GM12873 (cell line): ENCODE measurements around the gene ZNF850.

ENCODE experiments used
- TF ChIP-seq, protein P1 (sequence below): IDR thresholded peaks from 2 replicates; pipeline ENCODE4 v1.5.1; 2012; ENCODE audit warnings: low read depth, mild to moderate bottlenecking, moderate library complexity, low read length, control low read depth; ENCODE audit not compliant: insufficient read depth; ENCODE audit errors: missing control alignments

ZNF850 gene

DNA sequence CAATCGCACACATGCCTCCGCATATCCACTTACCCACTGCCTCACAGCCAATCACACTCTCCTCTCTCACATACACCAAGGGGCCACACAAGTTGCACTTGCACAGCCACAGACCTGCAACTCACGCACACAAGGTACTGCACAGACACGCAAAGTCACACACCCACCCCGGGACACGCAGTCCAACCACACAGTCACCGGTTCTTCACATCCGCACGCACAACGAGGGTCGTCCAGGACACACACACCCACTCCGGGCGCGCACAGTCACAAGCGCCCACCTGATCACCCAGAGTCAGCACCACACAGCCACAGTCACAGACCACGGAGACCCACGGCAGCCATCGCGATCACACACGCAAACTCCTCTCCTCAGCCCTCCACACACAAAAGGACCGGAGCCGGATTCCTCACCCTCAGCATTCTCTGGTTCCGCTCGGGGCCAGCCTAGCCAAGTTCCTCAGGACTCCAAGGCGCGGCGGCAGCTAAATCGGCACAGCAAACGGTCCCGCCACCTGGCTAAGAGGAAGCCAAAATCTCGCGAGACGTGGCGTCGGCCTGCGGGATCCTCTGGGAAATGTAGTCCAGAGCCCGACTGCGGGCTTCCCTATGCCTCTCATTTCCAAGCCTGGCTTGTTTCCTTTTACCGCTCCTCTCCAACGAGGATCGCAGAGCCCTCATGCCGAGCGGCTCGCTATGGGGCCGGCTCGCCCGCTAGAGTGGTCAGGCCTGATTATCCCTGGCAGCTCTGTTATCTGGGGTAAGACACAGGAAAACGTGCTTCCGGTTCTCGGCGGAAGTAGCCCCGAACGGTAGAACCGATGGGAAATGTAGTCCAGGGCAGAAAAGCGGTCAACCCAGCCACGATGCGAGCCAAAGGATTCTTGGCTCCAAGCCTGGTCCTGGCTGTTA lies at the start of gene ZNF850:
Gene ZNF850, minus strand, starts transcription at position 497 of the 912 bp plus-strand sequence. CDS start 10,201 bp downstream, outside the sequence.
- TF ChIP-seq, protein P1, sequence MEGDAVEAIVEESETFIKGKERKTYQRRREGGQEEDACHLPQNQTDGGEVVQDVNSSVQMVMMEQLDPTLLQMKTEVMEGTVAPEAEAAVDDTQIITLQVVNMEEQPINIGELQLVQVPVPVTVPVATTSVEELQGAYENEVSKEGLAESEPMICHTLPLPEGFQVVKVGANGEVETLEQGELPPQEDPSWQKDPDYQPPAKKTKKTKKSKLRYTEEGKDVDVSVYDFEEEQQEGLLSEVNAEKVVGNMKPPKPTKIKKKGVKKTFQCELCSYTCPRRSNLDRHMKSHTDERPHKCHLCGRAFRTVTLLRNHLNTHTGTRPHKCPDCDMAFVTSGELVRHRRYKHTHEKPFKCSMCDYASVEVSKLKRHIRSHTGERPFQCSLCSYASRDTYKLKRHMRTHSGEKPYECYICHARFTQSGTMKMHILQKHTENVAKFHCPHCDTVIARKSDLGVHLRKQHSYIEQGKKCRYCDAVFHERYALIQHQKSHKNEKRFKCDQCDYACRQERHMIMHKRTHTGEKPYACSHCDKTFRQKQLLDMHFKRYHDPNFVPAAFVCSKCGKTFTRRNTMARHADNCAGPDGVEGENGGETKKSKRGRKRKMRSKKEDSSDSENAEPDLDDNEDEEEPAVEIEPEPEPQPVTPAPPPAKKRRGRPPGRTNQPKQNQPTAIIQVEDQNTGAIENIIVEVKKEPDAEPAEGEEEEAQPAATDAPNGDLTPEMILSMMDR = no peak

DNA sequence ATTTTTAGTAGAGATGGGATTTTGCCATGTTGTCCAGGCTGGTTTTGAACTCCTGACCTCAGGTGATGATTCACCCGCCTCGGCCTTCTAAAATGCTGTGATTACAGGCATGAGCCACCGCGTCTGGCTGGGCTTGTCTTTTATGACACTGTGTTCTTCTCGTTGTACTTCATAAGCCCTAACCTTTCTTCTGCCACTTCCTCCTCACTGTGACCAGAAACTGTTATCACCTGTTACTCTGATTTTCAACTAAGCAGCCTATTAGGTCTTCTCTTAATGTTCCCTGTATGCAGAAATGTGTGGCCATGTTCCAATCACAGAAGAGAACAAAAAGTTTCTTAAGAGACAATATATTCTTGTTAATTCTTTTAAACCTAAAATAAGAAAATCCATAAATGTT lies 49.2 kb upstream of the ZNF850 start:
- TF ChIP-seq, protein P1 = no peak

DNA sequence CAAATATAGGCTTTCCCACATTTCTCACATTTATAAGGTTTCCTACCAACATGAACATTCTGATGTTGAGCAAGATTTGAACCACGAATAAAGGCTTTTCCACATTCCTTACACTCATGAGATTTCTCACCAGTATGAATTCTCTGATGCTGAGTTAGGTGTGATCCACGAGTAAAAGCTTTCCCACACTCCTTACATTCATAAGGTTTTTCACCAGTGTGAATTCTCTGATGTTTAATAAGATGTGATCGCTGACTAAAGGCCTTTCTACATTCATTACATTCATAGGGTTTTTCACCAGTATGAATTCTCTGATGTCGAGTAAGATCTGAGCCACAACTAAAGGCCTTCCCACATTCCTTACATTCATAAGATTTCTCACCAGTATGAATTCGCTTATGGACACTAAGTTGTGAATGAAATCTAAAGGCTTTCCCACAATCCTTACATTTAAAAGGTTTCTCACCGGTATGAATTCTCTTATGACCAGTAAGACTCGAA lies 46.6 kb upstream of the ZNF850 start:
- TF ChIP-seq, protein P1 = no peak

DNA sequence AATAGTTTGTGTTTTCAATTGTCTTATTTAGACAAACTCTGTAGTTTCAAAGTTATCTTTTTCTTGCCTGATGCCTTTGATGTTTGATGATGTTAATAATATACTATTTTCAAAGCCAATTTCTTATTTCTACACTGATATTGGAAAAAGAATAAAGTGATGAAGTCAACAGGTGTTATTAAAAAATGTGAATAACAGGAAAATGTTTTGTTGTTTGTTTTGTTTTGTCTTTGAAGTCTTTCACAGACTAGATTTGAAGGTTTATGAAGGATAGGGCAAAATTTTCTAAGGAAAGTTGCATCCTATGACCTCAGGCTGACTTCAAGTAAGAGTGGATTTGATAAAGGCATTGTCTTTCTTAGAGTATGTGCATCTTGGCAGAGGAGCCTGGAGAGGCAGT lies 34.4 kb upstream of the ZNF850 start:
- TF ChIP-seq, protein P1 = no peak

DNA sequence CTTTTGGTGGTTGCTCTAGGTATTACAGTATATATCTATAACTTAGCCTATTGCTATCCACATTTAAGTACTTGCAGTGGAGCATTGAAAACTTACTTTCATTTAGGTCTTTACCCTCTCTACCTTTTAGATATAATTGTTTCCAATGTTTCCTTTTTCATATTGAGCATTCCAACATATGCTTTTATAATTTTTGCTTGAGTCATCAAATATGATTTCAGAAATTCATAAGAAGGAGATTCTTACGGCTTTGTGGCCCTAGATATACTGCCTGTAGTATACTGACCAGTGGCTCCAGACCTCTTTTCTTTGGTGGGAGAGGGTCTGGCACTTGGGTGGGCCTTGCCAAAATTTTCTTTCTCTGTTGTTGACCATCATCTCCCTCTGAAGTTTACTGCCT lies 32.8 kb upstream of the ZNF850 start:
- TF ChIP-seq, protein P1 = no peak

DNA sequence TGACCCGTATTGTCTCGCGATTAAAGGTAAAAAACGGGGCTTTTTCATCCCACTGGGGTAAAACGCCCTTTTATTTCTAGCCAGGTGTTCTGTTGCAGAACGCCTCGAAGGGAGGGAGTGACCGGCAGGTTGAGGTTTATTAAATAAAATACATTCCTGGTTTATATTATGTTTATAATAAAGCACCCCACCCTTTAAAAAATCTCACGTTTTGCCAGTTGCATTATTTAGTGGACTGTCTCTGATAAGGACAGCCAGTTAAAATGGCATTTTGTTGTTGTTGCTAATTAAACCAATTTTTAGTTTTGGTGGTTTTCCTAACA lies 25.1 kb upstream of the ZNF850 start:
- TF ChIP-seq, protein P1 = no peak

DNA sequence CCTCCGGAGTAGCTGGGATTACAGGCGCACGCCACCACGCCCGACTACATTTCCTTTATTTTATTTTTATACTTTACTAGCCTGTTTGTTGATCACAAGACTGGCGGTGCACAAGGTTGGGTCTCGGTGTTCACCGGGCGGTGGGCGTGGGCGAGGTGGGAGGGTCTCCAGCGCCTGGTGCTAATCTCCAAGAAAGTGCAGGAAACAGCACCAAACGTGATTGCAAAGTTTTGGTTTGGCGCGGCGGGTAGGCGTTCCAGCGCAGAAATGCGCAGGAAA lies 24.0 kb upstream of the ZNF850 start:
- TF ChIP-seq, protein P1 = no peak
